HG03039 (cell line): ENCODE results near the gene PFN1.

Experiments used
- ATAC-seq: cut with Tn5 transposase; IDR thresholded peaks from one replicate; pipeline ENCODE4 v1.9.1; 2021; ENCODE audit warnings: mild to moderate bottlenecking, moderate library complexity; ENCODE audit not compliant: unreplicated experiment

Gene PFN1

DNA sequence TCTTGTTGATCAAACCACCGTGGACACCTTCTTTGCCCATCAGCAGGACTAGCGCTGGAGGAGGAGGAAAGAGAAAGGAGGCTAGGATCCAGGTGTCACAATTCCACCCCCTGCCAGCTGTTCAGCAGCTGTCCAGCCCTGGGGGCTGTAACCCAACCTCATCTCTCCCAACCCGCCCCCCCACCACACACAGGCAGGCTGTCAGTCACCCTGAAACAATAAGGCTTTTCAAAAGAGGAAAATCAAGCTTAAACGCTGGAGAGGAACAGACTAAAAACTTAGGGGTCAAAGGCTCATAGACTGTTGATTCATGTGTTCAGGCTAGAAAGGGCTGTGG, 2.4 kb downstream of the PFN1 start:
- ATAC-seq: no peak

DNA sequence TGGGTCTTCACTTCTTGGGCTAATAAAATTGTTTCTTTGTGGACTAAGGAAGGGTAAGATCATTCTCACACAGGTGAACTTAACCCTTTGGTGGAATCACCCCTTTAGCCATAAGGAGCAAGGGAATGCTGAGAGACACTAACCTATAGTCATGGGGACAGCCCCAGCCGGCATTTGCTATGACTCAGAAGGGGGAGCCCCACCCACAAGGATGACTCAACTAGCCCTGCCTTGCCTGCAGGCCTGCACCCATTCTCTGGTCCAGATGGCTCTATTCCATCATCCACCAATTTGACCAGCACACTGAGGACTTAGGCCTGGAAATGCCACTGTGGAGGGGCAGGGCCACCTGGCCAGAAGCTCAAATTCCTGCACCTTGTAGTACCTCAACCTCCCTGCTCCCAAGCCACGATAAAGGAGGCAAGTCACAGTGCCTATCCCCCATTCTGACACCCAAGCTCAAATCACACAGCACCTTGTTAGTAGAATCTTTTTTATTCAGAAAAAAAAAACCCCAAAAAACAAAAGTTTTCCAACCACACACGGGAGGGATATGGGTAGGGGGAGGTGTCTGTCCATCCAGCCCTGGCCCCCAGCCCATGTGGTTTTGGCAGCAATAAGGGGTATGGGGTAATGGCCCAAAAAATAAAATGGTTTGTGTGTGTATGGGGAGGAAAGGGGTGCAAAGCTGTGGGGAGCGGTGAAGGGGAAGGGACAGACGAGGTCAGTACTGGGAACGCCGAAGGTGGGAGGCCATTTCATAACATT, 3.0 kb downstream of the PFN1 start:
- ATAC-seq: no peak

DNA sequence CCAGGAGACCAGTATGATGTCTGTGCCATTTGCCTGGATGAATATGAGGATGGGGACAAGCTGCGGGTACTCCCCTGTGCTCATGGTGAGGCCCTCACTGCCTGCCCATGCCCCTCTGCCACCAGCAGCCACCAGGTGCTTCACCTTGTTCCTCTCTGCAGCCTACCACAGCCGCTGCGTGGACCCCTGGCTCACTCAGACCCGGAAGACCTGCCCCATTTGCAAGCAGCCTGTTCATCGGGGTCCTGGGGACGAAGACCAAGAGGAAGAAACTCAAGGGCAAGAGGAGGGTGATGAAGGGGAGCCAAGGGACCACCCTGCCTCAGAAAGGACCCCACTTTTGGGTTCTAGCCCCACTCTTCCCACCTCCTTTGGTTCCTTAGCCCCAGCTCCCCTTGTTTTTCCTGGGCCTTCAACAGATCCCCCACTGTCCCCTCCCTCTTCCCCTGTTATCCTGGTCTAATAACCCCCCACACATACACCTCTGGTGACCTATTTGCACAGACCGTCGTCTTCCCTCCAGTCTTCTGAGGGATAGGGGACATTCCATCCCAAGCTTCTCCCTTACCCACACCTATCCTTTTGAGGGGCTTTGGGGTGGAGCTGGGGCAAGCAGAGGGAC, 3.7 kb downstream of the PFN1 start:
- ATAC-seq: no peak

DNA sequence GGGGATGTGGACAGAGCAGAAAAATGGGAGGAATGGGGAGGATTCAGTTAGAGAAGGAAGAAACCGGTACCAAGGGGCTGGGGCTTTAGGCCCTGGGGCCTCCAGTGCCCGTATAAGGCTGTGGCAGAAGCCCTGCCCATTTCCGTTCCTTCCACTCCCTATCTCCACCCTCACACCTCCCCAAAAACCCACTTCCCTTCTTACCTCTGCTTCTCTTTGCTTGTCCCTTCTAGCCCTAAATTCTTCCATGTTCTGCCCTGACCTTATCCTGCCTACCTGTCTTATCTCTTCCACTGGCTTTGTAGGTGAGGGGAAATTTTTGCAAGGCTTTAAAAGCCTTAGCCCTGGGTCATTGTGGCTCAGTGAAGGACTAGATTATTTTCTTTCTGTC, 4.2 kb downstream of the PFN1 start:
- no peak for ATAC-seq

DNA sequence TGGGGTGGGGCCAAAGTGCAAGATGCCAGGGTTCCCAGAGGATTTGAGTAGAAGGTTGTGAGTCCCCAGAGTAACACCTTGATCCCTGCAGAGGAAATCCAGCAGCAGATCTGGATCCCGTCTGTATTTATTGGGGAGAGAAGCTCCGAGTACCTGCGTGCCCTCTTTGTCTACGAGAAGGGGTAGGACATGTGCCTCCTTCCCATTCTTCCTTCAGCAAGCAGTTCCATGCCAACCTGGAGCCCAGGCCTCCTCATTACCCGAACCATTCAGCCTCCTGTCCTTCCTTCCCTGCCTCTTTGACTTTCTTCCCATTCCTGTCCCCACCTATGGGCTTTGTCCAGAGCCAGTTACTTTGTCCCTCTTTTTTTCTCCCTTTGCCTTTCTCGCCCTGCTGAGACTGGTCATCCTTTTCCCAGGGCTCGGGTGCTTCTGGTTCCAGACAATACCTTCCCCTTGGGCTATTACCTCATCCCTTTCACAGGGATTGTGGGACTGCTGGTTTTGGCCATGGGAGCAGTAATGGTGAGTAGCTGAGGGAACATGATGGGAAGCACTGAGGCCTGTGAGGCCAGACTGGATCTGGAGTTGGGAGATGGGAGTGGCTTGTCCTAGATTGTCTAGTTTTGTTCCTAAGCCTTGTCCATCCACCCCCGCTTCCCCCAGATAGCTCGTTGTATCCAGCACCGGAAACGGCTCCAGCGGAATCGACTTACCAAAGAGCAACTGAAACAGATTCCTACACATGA, 5.4 kb downstream of the PFN1 start:
- no peak for ATAC-seq

DNA sequence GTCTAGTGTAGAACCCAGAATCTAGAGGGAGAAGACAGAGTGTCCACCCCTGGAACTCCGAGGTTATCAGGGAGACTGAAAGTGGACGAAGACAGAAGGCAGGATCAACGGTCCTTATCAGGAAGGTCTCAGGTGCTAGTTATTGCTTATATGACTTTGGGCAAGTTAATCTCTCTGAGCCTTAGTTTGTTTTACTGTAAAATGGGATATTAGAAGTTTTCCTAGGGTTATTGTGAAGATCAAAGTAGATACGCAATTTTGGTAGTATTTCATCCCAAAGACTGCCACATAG, 7.1 kb downstream of the PFN1 start:
- no peak for ATAC-seq

DNA sequence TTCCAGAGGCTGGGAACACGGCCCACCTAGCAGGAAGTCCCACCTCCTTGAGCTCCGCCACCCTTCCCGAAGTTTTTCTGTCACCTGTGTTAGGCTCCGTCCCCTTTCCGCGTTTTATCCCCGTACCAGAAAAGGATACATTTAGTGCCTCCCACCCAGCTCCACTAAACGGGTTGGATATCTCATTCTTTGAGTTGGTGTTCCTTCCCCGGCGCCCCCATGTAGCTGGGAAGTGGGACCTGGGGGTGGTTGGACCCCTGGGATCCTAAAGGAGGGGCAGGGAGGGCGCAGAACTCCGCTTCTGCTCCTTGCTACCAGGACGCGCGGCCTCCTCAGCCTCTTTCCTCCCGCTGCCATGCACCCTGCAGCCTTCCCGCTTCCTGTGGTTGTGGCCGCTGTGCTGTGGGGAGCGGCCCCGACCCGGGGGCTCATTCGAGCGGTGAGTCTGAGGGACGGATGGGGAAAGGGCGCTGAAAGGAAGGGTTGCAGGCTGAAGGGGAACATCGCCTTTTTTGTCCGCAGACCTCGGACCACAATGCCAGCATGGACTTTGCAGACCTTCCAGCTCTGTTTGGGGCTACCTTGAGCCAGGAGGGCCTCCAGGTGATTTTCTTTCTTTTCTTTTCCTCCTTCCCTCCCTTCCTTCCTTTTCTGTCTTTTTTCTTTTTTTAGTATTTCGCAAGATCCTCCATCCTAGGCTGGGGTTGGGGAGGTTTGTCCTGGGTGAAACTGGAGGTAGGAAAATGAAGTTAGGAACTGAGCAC, 7.6 kb downstream of the PFN1 start:
- no peak for ATAC-seq

DNA sequence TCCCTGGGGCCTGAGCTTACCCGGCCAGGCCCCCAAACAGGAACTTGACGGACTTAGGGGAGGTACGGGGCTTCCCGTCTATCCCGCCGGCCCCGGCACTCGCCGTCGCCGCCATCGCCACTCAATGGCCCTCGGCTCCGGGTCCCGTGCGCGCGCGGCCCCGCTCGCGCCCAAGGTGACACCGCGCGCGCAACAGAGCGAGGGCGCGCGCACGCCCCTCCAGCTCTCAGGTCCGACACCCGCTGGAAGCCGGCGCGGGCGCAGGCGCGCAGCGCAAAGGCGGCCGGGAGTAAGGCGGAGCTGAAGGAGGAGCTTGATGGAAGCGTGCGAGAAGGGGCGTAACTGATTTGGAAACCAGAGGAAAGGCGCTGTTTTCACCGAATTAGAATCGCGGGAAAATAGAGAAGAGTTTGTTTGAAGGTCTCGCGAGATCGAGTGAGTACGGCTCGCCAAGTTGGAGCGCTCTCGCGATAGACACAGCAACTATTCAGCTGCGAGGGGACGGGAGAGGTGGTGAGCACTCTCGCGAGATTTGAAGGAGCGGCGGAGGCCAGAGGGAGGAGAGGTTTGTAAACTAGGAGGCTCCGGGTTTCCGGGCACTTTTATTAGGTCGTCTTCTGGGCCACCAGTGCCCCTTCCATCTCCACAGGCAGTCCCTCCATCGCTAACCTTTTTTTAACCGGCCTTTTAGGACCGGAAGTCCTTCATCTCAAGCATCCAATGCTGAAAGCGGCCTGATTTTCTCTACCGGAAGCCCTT, 8.4 kb downstream of the PFN1 start, which contains the start of the genes RNF167 and SLC25A11:
TSS of gene RNF167 (plus strand) at position 473 of the 759 bp plus-strand sequence. CDS start 642 bp downstream, outside the sequence.
TSS of gene SLC25A11 (minus strand) at position 251 of the 759 bp plus-strand sequence. CDS start at position 115, 136 bp downstream.
- ATAC-seq: peak; percentile 51

DNA sequence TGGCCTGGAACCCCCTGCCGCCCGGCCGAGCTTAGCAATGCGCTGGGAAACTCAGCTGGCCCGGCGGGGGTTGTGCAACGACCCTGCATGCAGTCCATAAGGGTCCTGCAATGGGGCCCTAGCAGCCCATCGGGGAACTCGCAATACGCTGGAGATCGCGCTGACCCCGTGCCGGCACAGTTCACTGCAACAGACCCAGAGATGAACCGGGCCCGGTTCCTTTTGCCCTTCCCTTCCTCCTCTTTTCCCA, 8.9 kb downstream of the PFN1 start:
- ATAC-seq: peak; percentile 4

DNA sequence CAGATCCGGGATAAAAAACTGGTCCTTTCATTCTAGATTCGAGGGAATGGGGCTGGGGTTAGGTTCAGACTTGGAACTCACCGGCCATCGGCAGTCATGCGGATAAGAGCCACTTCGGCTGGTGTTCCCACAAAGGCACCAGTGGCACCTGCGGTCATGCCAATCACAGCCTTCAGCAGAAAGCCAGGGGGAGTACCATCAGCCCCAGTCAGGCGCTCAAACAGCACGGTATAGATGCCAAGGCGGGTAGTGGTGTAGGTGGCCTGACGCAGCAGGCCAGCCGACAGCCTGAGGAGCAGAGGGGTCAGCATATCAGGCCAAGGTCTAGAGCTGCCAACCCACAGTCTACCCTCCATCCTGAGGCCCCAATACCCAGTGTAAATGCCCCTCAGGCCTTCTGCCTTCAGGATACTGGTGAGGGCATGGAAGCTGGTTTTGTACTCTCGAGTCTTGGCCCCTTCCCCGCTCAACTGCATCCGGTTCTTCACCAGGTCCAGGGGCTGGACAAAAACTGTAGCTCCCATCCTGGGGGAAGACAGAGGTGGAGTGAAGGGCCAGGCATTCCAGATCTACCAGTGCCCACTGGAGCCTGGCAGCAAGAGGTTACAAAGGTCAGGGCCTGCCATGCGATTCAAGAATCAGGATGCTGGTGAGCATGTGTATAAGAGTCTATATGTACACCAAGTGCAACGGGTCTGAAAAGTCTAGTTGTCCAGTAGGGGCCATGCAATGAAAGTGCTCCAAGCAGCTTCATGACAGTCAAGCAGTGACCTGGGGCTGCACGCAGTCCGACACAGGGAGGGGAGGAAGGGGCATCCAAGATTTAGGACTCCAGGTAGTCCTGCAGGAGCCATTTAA, 9.4 kb downstream of the PFN1 start:
- ATAC-seq: no peak

DNA sequence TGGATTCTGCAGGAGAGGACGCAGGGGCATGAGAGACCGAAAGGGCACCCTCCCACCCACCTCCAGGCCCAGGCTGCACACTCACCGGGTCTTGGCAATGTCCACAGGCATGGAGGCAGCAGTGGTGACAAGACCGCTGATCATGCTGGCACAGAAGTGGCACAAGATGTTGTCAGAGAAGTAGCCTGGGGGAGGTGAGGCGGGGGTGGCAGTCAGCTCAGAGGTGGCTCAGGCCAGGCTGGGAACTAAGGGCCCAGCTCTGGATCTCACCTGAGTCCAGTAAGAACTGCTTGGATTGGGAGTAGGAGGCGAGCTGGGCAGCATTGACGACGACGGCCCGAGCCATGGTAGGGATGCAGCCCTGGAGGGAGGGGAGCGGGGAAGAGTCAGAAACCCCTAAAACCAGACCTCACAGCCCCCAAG, 10.2 kb downstream of the PFN1 start:
- ATAC-seq: no peak

DNA sequence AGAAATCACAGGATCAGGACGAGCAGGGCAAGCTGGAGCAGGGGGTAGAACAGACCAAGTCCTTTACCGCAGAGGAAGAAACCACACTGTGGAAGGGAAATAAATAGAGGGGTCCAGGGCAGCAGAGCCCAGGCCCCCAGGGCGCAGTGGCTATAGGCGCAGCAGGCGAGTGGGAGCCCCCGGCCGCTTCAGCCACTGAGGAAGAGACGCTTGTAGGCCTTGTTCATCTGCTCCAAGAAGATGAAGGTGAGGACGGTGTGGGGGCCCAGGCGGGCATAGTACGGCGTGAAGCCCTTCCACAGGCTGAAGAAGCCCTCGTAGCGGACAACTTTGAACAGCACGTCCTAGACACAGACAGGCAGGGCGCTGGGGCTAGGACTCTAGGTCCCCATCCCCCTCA, 10.8 kb downstream of the PFN1 start:
- ATAC-seq: no peak

DNA sequence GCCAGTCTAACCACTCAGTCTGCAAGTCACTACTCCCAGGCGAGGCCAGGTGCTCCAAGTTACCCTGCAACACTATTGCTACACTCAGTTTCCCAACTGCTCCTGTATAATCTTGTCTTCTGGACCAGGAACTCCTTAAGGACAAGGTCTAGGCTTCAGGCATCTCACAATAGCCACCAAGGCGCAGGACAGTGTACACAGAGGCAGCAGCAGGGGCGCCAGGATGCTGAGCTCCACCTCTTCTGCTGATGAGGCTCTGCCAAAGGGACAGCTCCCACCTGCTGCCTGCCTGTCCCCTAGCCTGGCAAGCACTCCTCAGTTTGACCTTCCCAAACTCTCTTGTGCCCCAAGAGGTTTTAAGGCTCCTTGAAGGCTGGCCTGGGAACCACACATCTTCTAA, 11.9 kb downstream of the PFN1 start:
- ATAC-seq: no peak

DNA sequence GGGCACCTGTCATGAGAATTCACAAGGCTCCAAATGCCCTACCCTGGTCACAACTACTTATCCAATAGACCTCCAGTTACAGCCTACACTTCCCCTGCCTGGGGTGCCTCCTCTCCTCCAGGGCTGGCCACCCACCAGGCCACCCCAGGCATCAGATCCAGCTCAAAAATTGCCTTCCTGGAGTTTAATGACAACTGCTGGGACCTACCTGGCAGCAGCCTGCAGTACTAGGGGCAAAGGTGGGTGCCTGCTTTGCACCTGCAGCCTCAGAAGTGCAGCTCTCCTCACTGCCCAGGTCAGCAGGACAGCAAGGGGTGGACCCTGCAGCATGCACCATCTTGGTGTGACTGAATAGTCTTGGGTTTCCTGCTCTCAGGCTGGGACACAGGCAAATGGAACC, 12.7 kb downstream of the PFN1 start:
- ATAC-seq: no peak

DNA sequence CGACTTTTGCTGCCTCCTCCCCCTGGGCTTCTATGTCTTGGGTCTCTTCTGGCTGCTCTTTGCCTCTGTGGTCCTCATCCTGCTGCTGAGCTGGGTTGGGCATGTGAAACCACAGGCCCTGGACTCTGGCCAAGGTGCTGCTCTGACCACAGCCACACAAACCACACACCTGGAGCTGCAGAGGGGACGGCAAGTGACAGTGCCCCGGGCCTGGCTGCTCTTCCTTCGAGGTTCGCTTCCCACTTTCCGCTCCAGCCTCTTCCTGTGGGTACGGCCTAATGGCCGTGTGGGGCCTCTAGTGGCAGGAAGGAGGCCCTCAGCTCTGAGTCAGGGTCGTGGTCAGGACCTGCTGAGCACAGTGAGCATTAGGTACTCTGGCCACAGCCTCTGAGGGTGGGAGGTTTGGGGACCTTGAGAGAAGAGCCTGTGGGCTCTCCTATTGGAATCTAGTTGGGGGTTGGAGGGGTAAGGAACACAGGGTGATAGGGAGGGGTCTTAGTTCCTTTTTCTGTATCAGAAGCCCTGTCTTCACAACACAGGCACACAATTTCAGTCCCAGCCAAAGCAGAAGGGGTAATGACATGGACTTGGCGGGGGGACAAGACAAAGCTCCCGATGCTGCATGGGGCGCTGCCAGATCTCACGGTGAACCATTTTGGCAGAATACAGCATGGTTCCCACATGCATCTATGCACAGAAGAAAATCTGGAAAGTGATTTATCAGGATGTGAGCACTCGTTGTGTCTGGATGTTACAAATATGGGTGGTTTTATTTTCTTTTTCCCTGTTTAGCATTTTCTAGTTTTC, 14.0 kb downstream of the PFN1 start:
- no peak for ATAC-seq

DNA sequence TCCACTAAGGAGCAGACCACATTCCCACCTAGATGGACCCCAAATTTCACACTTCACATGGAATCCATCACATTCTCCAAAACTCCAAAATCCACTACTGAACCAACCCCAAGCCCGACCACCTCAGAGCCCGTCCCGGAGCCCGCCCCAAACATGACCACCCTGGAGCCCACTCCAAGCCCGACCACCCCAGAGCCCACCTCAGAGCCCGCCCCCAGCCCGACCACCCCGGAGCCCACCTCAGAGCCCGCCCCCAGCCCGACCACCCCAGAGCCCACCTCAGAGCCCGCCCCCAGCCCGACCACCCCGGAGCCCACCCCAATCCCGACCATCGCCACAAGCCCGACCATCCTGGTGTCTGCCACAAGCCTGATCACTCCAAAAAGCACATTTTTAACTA, 14.7 kb downstream of the PFN1 start:
- no peak for ATAC-seq

DNA sequence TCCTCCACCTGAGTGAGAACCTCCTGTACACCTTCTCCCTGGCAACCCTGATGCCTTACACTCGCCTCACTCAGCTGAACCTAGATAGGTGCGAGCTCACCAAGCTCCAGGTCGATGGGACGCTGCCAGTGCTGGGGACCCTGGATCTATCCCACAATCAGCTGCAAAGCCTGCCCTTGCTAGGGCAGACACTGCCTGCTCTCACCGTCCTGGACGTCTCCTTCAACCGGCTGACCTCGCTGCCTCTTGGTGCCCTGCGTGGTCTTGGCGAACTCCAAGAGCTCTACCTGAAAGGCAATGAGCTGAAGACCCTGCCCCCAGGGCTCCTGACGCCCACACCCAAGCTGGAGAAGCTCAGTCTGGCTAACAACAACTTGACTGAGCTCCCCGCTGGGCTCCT, 15.6 kb downstream of the PFN1 start:
- ATAC-seq: no peak

DNA sequence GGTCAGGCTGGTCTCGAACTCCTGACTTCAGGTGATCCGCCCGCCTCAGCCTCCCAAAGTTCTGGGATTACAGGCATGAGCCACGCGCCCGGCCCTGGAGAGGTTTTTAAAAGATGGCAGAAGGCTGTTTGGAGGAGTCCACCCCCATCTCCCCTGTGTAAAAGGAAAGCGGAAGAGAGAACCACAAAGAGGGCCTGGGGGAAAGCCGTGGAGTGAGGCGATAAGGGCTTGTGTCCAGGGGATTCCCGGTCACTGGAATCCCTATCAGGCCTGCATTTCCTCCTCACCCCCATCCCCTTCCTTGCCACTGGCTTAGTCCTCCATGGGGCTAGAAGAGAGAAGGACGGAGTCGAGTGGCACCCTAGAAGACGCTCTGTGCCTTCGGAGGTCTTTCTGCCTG, 16.4 kb downstream of the PFN1 start, which contains the start of gene GP1BA:
TSS of gene GP1BA (plus strand) at position 315 of the 400 bp plus-strand sequence. CDS start 328 bp downstream, outside the sequence.
- no peak for ATAC-seq

DNA sequence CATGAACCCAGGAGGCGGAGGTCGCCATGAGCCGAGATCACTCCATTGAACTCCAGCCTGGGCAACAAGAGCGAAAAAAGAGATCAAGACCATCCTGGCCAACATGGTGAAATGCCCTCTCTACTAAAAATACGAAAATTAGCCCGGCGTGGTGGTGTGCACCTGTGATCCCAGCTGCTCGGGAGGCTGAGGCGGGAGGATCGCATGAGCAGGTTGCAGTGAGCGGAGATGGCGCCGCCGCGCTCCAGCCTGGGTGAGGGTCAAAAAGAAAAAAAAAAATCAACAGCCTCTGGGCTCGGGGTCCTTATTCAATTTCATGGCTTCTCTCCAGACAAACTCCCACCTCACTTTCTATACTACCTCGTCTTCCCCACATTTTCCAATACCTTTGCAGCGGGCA, 19.4 kb downstream of the PFN1 start:
- ATAC-seq: no peak
